Mesothelial cell of epicardium (in vitro differentiated cells): ENCODE data around the gene SLC25A28. TPM values are rescaled to one million over a fixed set of nuclear protein-coding genes. Genes with fewer than 3 reads are reported as not detected.
A peak's percentile ranks its signal among the peaks of the same experiment; 100 is the strongest.

Experiments used
- DNase-seq, 2 experiments: peaks; one replicate each; pipeline ENCODE4 v3.0.0; 2021; ENCODE audit warnings: low spot score in 2 of 2; ENCODE audit not compliant: unreplicated experiment in 2 of 2
- H3K27ac Mint-ChIP-seq: 2 replicates; pipeline ENCODE4 v1.8.0; 2021; ENCODE audit warnings: mixed read lengths
- H3K27me3 Mint-ChIP-seq: 2 replicates; pipeline ENCODE4 v1.8.0; 2021; ENCODE audit warnings: low read depth, mixed read lengths
- H3K36me3 Mint-ChIP-seq: 2 replicates; pipeline ENCODE4 v1.8.0; 2021; ENCODE audit warnings: mixed read lengths
- H3K4me1 Mint-ChIP-seq: 2 replicates; pipeline ENCODE4 v1.8.0; 2021; ENCODE audit warnings: mixed read lengths
- H3K4me3 Mint-ChIP-seq: 2 replicates; pipeline ENCODE4 v1.8.0; 2021; ENCODE audit warnings: mild to moderate bottlenecking, moderate library complexity, mixed read lengths
- H3K9me3 Mint-ChIP-seq: 2 replicates; pipeline ENCODE4 v1.8.0; 2021; ENCODE audit warnings: mixed read lengths
- total RNA-seq: library from RNA; stranded (reverse); gene quantifications from 3 replicates; pipeline ENCODE4 v1.2.1, GENCODE V29; 2021
- TF ChIP-seq, protein P1 (sequence below): fragments of 200-600 bp; sonication (generic); IDR thresholded peaks from one replicate; pipeline ENCODE4 v1.5.0; 2021; ENCODE audit warnings: antibody characterized with exemption; ENCODE audit not compliant: unreplicated experiment

The SLC25A28 gene
- total RNA-seq, 1 donor from 2014 or later, result 41.2 TPM

DNA sequence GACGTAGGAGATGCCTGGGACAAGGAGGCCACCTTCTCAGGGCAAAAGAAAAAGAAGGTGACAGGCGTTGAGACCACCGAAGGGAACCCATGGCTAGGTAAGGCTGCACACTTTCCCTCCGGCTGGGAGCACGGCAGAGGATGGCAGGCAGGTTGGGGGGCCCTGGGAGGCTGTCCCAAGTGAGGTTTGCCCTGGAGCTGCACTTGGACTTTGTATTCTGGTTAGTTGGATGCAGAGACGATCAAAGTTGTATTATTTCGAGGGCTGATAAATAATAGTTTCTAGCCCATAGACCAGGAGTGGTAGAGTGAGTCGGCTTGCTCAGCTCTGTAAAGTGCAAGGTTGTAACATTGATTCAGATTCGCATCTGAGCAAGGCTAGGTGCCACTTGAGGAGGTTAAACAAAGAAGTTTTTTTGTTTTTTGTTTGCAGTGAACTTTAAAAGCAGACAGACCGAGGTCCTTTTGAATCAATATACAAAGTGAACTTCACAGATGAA lies 39.7 kb upstream of the SLC25A28 start:
- Mint-ChIP-seq H3K9me3 (no peaks in the 10 kb centered on the region), H3K27ac (peak overlapping the region; percentile 85), H3K27me3 (peaks cover 5% of the 10 kb centered on the region), H3K4me1 (peaks cover 26% of the 10 kb centered on the region), H3K36me3 (peaks cover 7% of the 10 kb centered on the region), H3K4me3 (peak overlapping the region; percentile 87)
- TF ChIP-seq, protein P1, sequence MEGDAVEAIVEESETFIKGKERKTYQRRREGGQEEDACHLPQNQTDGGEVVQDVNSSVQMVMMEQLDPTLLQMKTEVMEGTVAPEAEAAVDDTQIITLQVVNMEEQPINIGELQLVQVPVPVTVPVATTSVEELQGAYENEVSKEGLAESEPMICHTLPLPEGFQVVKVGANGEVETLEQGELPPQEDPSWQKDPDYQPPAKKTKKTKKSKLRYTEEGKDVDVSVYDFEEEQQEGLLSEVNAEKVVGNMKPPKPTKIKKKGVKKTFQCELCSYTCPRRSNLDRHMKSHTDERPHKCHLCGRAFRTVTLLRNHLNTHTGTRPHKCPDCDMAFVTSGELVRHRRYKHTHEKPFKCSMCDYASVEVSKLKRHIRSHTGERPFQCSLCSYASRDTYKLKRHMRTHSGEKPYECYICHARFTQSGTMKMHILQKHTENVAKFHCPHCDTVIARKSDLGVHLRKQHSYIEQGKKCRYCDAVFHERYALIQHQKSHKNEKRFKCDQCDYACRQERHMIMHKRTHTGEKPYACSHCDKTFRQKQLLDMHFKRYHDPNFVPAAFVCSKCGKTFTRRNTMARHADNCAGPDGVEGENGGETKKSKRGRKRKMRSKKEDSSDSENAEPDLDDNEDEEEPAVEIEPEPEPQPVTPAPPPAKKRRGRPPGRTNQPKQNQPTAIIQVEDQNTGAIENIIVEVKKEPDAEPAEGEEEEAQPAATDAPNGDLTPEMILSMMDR, result no peak
- no peak for DNase-seq

DNA sequence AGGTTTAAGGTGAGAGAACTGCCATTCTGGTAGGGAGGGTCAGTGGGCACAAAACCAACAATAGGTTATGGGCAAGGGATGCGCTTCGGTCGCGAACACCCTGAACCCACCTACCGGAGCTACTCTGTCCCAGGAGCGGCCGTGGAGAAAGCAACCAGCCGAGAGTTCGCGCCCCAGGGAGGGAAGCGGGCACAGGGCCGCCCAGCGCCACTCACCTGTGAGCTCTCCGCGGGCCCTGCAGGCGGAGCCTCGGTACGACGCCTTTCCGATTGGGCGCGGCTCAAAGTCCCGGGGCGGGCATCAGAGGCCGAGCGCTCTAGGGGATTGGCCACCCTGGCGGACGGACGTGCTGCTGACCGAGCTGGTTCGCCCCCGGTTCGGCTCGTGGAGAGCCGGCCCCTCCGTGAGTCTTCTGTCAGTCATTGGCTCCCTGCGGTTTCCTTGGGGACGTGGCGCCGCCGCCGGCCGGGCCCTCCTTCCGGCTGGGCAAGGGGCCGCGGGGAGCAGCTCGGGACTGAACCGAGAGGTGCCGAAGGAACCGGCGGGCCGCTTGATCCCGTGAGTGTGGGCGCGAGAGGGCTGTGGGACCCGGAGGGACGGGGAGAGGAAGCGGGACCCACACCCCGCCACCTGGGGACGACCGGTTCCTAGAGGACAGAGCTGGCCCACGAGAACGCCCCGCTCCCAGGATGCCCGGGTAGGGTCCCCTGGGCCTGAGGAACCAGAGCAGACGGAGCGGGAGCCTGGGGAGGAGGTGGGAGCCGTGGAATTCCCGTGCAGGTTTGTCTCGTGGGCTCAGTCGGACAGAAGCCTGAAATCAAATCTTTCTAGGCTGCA lies 39.0 kb upstream of the SLC25A28 start, which contains the start of gene ENTPD7:
TSS of gene ENTPD7 (plus strand) at position 479 of the 837 bp plus-strand sequence. CDS start 448 bp downstream, outside the sequence.
- Mint-ChIP-seq H3K27ac (peak within 1 kb of the TSS; percentile 93), H3K27me3 (peaks cover 5% of the 10 kb centered on the region), H3K9me3 (no peaks in the 10 kb centered on the region), H3K4me1 (peaks cover 28% of the 10 kb centered on the region), H3K4me3 (peak within 1 kb of the TSS; percentile 87), H3K36me3 (peaks cover 7% of the 10 kb centered on the region)
- TF ChIP-seq, protein P1, result peak; percentile 51
- DNase-seq, result peak; percentile 88 to 95

DNA sequence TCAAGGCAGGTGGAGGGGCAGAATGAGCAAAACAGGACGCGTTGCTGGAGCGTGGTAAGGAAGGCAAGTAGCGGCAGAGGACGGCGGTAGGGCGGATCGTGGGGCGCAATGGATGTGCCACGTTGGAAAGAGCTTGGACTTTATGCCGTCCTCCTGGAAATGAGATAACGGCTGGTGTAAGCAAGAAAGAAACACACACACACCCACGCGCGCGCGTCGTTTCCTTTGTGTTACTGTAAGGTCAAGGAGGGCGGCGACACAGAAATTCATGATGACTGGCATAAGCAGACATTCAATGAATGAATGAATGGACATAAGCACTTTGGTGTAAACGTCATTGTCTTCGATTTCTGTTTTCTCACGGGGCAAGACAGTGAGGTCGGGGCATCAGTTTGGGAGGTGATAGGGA lies 38.4 kb upstream of the SLC25A28 start:
- peaks cover 3% of the 10 kb centered on the region for H3K36me3 Mint-ChIP-seq
- TF ChIP-seq, protein P1, result no peak
- H3K27me3 Mint-ChIP-seq, result peaks cover 5% of the 10 kb centered on the region
- peak overlapping the region; percentile 87 for H3K4me3 Mint-ChIP-seq
- peaks cover 28% of the 10 kb centered on the region for H3K4me1 Mint-ChIP-seq
- H3K9me3 Mint-ChIP-seq, result no peaks in the 10 kb centered on the region
- peak in 1 of 2 experiments; percentile 41 for DNase-seq
- peak overlapping the region; percentile 18 for H3K27ac Mint-ChIP-seq

DNA sequence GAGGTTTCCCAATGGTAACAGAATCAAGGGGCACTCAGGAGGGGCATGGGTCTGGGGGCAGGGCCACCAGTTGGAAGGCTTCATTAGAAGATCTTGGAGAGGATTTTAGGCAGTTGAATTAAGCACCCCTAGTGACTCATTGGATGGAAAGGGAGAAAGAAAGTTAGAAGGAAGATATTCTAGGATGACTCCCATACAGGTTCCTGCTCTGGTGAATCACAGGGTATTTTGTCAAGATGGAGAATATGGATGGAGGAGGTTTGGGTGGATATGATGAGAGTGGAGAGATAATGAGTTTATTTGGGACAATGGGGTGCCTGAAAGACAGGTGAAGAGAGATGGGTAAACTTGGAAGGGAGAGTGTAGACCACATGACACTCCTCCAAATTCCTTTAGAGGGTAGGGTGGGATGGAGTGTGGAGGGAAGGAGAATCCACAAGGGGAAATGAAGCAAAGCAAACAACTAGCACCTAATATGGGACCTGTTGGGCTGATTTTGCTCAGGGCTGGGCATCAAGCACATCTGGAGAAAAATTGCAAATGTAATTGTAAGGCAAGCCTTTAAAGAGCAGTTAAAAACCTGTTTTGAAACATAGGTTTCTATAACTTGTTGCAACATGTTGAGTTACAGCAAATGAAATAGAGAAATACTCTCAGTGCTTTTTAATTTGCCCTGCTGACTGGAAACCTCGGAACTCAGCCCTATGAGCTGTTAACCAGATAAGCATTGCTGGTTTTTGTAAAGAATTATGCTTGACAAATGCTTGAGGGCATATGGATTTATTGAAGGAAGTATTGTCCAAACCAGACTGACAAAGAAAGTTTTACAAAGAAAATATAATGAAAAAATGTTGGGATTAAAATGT lies 36.2 kb upstream of the SLC25A28 start:
- TF ChIP-seq, protein P1, result no peak
- Mint-ChIP-seq H3K27ac (peak overlapping the region; percentile 7), H3K27me3 (peaks cover 5% of the 10 kb centered on the region), H3K4me1 (peaks cover 28% of the 10 kb centered on the region), H3K9me3 (no peaks in the 10 kb centered on the region), H3K4me3 (no peak overlapping the region), H3K36me3 (no peaks in the 10 kb centered on the region)
- no peak for DNase-seq

DNA sequence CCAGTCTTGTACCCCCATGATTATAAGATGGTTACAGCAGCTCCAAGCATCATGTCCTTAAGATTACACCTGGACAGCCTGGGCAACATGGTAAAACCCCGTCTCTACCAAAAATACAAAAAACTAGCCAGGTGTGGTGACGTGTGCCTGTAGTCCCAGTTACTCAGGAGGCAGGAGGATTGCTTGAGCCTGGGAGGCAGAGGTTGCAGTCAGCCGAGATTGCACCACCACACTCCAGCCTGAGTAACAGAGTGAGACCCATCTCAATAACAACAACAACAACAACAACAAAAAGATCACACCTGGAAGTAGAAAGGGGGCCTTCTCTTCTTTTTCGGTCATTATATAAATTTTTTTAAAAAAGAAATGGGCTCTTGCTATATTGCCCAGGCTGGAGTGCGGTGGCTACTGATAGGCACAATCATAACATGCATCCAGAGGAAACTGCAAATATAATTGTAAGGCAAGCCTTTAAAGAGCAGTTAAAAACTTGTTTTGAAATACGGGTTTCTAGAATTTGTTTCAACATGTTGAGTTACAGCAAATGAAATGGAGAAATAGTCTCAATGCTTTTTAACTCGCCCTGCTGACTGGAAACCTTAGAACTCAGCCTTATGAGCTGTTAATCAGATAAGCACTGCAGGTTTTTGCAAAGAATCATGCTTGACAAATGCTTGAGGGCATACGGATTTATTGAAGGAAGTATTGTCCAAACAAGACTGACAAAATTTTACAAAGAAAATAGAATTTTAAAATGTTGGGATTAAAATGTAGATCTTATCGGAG lies 34.3 kb upstream of the SLC25A28 start:
- Mint-ChIP-seq H3K27ac (no peak overlapping the region), H3K36me3 (no peaks in the 10 kb centered on the region), H3K27me3 (peaks cover 8% of the 10 kb centered on the region), H3K4me1 (peaks cover 19% of the 10 kb centered on the region), H3K4me3 (no peak overlapping the region), H3K9me3 (peaks cover 3% of the 10 kb centered on the region)
- no peak for DNase-seq
- TF ChIP-seq, protein P1, result no peak
